Vagina (tissue), 2 donors: ENCODE data around the gene GPR171. TPM values are rescaled to one million over a fixed set of nuclear protein-coding genes. Genes with fewer than 3 reads are reported as not detected.
A peak's percentile ranks its signal among the peaks of the same experiment; 100 is the strongest.

Source experiments
- DNase-seq, 2 donors: peaks; one replicate each; pipeline ENCODE4 v3.0.0-alpha.2; 2017; ENCODE audit errors: extremely low spot score in 2 of 2
- H3K27ac ChIP-seq: fragments of 200-600 bp; sonication (generic); one replicate; pipeline ENCODE4 v1.5.1; 2019
- H3K27me3 ChIP-seq: fragments of 200-600 bp; sonication (generic); one replicate; pipeline ENCODE4 v1.5.1; 2019
- H3K36me3 ChIP-seq, 2 donors: fragments of 200-600 bp; sonication (generic); one replicate each; pipeline ENCODE4 v1.5.1; 2017 to 2019
- H3K4me1 ChIP-seq: fragments of 200-600 bp; sonication (generic); one replicate; pipeline ENCODE4 v1.5.1; 2019
- H3K4me3 ChIP-seq, 2 donors: fragments of 200-600 bp; sonication (generic); 1 replicate in 1 of 2; 2 replicates in 1 of 2; pipeline ENCODE4 v1.5.1; 2016 to 2019
- H3K9me3 ChIP-seq: fragments of 200-600 bp; sonication (generic); one replicate; pipeline ENCODE4 v1.5.1; 2019
- POLR2A ChIP-seq, 2 donors: fragments of 450-650 bp; IDR thresholded peaks; one replicate each; pipeline ENCODE4 v1.6.1; 2017; ENCODE audit warnings: antibody characterized with exemption in 2 of 2, mild to moderate bottlenecking in 2 of 2, moderate library complexity in 2 of 2
- POLR2AphosphoS5 ChIP-seq, 2 donors: sonication (generic); formaldehyde crosslinking; IDR thresholded peaks; one replicate each; pipeline ENCODE4 v1.9.0; 2017; ENCODE audit warnings: antibody characterized with exemption in 2 of 2, mild to moderate bottlenecking in 2 of 2, low read depth in 1 of 2; ENCODE audit not compliant: insufficient read depth in 1 of 2
- intact Hi-C: fragments of 100-400 bp; cut with DNase I; formaldehyde crosslinking; loops from one replicate; pipeline ENCODE4 v1.15.1; 2023
- total RNA-seq: library from RNA; depleted of rRNA; stranded (reverse); fragments of >200 nt; gene quantifications from one replicate; pipeline ENCODE4 v1.2.3, GENCODE V29; 2016
- TF ChIP-seq, protein P1 (sequence below), 3 experiments: fragments of 450-650 bp in 2 of 3; fragments of 200-600 bp in 1 of 3; sonication (generic) in 1 of 3; IDR thresholded peaks; one replicate each; pipeline ENCODE4 v1.5.1; 2017 to 2019; ENCODE audit warnings: antibody characterized with exemption in 3 of 3, mild to moderate bottlenecking in 2 of 3, moderate library complexity in 2 of 3

GPR171 gene
- total RNA-seq, 1 donor from 2014 or later = 5.4 TPM

DNA sequence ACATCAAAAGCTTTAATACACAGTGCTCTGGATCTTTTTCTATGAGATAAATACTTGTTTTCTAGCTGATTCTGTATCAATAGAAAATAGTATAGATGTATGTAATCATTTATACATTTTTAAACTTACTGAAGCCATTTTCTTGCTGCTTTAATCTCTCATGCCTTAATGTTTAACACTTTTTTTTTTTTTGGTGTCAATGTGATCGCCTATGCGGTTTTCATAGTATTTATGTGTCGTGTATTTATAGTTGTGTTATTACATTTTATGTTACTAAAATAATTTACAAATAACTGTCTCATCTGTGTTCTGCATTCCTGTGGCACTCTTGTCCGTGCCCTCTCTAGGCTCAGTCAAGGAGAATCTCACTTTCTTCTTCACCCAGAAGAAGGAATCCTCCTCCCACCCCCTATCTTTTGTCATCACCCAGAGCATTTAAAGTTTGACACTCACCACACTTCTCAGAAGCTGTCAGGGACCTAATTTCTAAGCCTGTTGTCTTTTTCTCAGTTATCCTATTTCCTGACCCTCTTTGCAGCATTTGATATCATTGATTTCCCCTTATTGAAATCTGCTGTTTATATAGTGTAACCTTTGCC, 21.4 kb upstream of the GPR171 start:
- intact Hi-C loops = loop anchor here (10.0 kb wide), 1 partner anchor 60 kb away; no protein-coding TSS in a partner anchor
- Histone ChIP-seq H3K4me1 (peaks cover 6% of the 10 kb centered on the region), H3K27ac (no peak overlapping the region), H3K27me3 (no peaks in the 10 kb centered on the region), H3K4me3 (no peak overlapping the region), H3K9me3 (no peaks in the 10 kb centered on the region), H3K36me3 (no peaks in the 10 kb centered on the region)
- no peak for DNase-seq
- no peak for TF ChIP-seq POLR2AphosphoS5 (IDR thresholded peaks at IDR 0.05; ENCODE audit: insufficient read depth in 1 of 2, low read depth in 1 of 2)
- TF ChIP-seq, protein P1, sequence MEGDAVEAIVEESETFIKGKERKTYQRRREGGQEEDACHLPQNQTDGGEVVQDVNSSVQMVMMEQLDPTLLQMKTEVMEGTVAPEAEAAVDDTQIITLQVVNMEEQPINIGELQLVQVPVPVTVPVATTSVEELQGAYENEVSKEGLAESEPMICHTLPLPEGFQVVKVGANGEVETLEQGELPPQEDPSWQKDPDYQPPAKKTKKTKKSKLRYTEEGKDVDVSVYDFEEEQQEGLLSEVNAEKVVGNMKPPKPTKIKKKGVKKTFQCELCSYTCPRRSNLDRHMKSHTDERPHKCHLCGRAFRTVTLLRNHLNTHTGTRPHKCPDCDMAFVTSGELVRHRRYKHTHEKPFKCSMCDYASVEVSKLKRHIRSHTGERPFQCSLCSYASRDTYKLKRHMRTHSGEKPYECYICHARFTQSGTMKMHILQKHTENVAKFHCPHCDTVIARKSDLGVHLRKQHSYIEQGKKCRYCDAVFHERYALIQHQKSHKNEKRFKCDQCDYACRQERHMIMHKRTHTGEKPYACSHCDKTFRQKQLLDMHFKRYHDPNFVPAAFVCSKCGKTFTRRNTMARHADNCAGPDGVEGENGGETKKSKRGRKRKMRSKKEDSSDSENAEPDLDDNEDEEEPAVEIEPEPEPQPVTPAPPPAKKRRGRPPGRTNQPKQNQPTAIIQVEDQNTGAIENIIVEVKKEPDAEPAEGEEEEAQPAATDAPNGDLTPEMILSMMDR (IDR thresholded peaks at IDR 0.05) = no peak
- no peak for TF ChIP-seq POLR2A (IDR thresholded peaks at IDR 0.05)

DNA sequence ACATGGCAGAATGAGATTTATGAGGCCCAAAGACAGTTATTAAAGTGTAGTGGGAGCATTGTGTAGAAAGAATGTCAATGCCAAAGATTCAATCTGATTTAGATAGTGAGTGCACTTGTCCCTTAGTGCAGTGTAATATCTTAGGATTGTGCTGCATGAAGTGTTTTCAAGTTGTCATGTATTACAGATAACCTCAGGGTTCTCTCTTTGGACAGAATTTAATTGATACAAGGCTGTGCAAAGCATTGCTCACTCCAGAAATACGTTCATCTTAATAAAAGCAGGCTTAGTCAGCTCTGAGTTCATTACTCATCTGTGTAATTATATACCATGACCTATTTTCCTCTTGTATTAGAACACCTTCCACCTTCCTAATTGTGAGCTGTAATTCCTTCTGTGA, 16.0 kb upstream of the GPR171 start:
- DNase-seq = no peak
- Histone ChIP-seq H3K4me3 (no peak overlapping the region), H3K27me3 (no peaks in the 10 kb centered on the region), H3K36me3 (no peaks in the 10 kb centered on the region), H3K9me3 (no peaks in the 10 kb centered on the region), H3K4me1 (no peaks in the 10 kb centered on the region), H3K27ac (no peak overlapping the region)
- intact Hi-C loops = no loop called here
- TF ChIP-seq POLR2AphosphoS5 (IDR thresholded peaks at IDR 0.05; ENCODE audit: insufficient read depth in 1 of 2, low read depth in 1 of 2) (peak in 1 of 2 donors; percentile 23), POLR2A (IDR thresholded peaks at IDR 0.05) (no peak)
- TF ChIP-seq, protein P1 (IDR thresholded peaks at IDR 0.05) = no peak

DNA sequence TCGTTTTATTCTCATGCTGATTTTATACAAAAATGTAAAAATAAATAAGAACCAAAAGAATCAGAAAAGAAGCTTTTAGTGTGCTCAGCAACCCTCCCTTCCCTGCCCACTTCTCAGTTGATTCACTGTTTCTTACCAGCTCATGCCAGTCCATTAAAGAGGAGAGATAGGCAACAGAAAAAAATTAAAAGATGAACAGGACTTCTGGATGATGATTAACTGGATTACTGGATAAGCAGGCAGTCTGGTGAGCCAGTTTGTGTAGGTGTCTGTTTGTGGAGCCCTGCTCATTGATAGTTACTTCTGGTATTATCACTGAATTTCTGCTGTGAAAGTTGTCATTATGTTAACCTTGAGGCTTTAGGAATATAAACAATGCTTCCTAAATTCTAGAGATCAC, 15.1 kb upstream of the GPR171 start:
- DNase-seq = no peak
- H3K27me3 ChIP-seq = no peaks in the 10 kb centered on the region
- H3K9me3 ChIP-seq = no peaks in the 10 kb centered on the region
- peaks cover 0 to under 1% of the 10 kb centered on the region in 2 donors for H3K36me3 ChIP-seq
- H3K27ac ChIP-seq = no peak overlapping the region
- intact Hi-C loops = no loop called here
- H3K4me1 ChIP-seq = no peaks in the 10 kb centered on the region
- no peak overlapping the region for H3K4me3 ChIP-seq
- TF ChIP-seq, protein P1 (IDR thresholded peaks at IDR 0.05) = no peak
- TF ChIP-seq POLR2A (IDR thresholded peaks at IDR 0.05) = no peak
- no peak for TF ChIP-seq POLR2AphosphoS5 (IDR thresholded peaks at IDR 0.05; ENCODE audit: insufficient read depth in 1 of 2, low read depth in 1 of 2)

DNA sequence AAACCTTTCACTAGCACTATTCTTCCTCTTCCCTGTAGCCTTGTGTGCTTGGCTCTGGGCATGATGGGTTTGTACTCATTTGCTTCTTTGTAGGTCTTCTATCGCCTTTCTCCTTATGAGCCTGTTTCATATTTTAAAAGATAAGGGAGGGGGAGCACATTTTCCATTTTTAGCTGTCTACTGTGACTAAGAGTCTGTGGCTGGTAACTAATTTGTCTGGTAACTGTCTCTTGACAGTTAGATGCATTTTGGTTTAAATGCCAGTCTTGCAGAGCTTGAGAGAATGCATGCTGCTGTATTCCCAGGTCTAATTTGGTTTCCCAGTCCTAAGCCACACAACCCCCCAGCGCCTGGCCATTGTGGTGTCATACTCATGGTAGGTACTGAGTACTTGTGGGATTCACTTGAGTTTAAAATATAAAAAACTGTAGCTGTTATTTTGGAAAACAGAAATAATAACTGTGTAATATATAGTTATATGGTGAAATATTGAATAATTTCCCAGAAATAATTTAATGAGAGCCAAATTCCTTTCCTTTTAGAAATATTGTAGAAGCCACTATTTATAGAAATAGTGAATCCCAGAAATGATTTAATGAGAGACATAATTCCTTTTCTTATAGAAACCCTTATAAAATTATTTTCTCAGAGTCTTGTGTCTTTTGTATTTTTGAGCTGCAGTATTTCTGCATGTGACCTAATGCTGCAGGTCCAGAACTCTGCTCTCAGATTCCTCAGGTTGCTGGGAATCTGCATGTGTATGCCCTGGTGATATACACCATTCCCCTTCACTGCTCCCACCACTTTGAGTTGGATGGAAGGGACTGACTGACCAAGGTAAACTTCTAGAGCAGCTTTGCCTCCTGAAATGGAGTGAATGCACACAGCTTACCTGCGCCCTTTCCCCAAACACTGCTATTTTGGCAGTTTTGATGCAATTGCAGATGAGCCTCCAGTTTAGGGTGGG, 13.9 kb upstream of the GPR171 start:
- H3K9me3 ChIP-seq = no peaks in the 10 kb centered on the region
- H3K4me1 ChIP-seq = no peaks in the 10 kb centered on the region
- no peaks in the 10 kb centered on the region for H3K27me3 ChIP-seq
- intact Hi-C loops = no loop called here
- H3K4me3 ChIP-seq = no peak overlapping the region
- no peak for TF ChIP-seq POLR2AphosphoS5 (IDR thresholded peaks at IDR 0.05; ENCODE audit: insufficient read depth in 1 of 2, low read depth in 1 of 2)
- TF ChIP-seq, protein P1 (IDR thresholded peaks at IDR 0.05) = no peak
- H3K36me3 ChIP-seq = peaks cover 0 to 5% of the 10 kb centered on the region in 2 donors
- no peak overlapping the region for H3K27ac ChIP-seq
- no peak for DNase-seq
